Spleen (tissue), 7 donors: ENCODE data around the gene DRC3.

Experiments
- POLR2A ChIP-seq, 3 donors: fragments of 450-650 bp; IDR thresholded peaks; one replicate each; pipeline ENCODE4 v1.5.1; 2017; ENCODE audit warnings: antibody characterized with exemption in 3 of 3, mild to moderate bottlenecking in 1 of 3
- TF ChIP-seq, protein P1 (sequence below), 11 experiments: fragments of 200-600 bp in 7 of 11; fragments of 450-650 bp in 4 of 11; sonication (generic) in 4 of 11; IDR thresholded peaks in 8 of 11; conservative IDR thresholded peaks in 3 of 11; 1 replicate in 7 of 11; 2 replicates in 4 of 11; pipeline versions ENCODE4 v1.4.0 to v1.8.0; 2016 to 2021; ENCODE audit warnings: antibody characterized with exemption in 11 of 11, inconsistent platforms in 4 of 11, mild to moderate bottlenecking in 1 of 11
- donor health status: DM: no; HTN: no; CAD: no; lungs with moderate emphysema.
- donor health status: DM: no; HTN: no; CAD: no.
- donor health status: DM: no; HTN: no; CAD: no.

DNA sequence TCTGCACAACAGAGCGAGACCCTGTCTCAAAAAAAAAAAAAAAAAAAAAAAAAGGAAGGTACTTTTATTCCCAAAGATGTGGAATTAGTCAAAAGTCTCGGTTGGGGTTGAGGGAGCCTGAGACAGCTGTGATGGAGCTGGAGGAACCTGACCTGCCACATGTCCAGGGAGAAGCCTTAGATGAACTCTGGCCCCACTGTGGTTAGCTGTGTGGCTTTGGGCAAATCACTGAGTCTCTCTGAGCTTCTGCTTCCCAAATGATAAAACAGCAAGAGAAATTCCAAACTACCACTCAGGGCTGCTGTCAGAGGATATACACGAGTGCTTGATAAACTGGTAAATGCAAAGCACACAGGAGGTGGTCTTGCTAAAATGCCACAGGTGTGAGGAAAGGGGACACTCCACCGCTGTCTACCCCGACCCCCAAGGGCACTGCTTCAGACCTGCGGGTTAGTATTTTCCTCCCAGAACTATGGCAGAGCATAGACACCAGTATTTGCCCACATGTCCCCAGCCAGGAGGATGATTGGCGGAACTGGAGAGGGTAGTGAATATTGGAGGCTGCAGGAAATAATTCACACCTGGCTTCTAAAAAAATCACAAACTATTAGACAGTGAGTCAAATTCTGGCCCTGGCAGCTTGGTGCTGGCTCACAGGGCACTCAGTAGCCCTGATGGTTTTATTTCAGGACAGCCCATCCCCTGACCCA, 14.7 kb downstream of the DRC3 start:
- TF ChIP-seq, protein P1, sequence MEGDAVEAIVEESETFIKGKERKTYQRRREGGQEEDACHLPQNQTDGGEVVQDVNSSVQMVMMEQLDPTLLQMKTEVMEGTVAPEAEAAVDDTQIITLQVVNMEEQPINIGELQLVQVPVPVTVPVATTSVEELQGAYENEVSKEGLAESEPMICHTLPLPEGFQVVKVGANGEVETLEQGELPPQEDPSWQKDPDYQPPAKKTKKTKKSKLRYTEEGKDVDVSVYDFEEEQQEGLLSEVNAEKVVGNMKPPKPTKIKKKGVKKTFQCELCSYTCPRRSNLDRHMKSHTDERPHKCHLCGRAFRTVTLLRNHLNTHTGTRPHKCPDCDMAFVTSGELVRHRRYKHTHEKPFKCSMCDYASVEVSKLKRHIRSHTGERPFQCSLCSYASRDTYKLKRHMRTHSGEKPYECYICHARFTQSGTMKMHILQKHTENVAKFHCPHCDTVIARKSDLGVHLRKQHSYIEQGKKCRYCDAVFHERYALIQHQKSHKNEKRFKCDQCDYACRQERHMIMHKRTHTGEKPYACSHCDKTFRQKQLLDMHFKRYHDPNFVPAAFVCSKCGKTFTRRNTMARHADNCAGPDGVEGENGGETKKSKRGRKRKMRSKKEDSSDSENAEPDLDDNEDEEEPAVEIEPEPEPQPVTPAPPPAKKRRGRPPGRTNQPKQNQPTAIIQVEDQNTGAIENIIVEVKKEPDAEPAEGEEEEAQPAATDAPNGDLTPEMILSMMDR (IDR thresholded peaks at IDR 0.05 in 8 of 11, conservative IDR thresholded peaks at IDR 0.05 in 3 of 11): no peak
- no peak for TF ChIP-seq POLR2A (IDR thresholded peaks at IDR 0.05)
